Stimulated activated CD4-positive, alpha-beta T cell treated with anti-CD3 and anti-CD28 coated beads, Interleukin-2, amount 100 ng/mL, for 4 hours (primary cell): Measurements from ENCODE around the gene THRB.
"Not testable (repeated sequence)": the region's sequence is repeated elsewhere in the genome, so short reads cannot be mapped to it uniquely, and the experiment has no call there.

Source experiments
- DNase-seq: peaks from one replicate; pipeline ENCODE4 v3.0.0-alpha.2; 2020; ENCODE audit warnings: low read depth

THRB gene

GRCh38 chr3:24405057-24405456 lies 89.6 kb downstream of the THRB start:
- DNase-seq: no peak

DNA sequence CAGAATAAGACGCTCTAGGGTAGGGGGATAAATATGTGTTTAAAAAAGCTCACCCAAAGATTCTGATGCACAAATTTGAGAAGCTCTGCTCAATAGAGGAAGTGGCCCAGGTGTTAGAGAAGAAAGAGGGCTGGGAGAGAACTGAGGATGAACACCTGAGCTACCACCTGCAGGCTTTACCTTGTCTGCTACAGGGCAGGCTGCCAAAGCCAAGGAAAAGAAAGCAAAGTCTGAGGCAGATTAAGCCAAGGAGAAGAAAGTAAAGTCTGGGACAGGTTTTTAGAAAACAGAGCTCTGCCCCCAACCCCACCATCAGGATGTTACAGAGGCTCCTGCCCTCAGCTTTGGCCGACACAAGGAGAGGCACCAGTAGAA lies 92.9 kb downstream of the THRB start:
- DNase-seq: no peak

GRCh38 chr3:24401090-24401810 lies 93.4 kb downstream of the THRB start:
- DNase-seq: no peak

DNA sequence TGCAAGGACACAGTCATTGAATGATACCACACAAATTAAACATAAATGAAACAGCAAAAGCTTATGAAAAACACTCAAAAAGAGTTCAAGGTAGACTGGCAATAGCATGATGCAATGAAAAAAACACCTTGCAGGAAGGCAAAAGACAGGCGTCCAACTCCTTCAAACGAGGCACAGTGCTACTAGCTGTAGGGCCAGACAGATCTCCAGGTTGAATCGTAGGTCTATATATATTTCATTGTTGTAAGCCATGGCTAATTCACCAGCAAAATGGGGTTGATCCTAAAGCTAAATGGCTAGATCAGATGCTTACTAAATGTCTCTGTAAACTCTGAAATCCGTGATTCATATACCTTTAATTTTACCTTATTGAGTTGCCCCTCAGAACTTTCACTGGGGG lies 94.2 kb downstream of the THRB start:
- DNase-seq: no peak

- DNase-seq: no peak
Measured at GRCh38 chr3:24400015-24400414, 94.6 kb downstream of the THRB start.

DNA sequence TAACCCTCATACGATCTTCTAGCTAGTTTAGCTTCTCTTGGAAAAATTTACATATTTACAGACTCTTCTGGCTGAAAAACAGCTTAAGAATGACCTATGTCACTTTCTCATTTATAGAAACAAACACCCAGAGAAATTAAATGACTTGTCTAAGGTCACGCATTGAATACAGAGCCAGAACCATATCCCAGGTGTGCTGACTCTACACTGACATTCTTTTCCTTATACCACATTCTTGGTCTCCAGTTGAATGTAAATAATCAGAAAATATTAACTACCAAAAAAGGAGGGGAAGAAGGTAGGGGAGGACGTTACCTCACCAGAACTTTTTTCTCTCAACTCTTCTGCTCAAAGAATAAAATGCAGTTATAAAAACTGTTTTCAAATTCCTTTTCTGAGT lies 95.0 kb downstream of the THRB start:
- DNase-seq: no peak

GRCh38 chr3:24398712-24399111 lies 95.9 kb downstream of the THRB start:
- DNase-seq: not testable (repeated sequence)

- DNase-seq: no peak
Measured at GRCh38 chr3:24396338-24396737, 98.3 kb downstream of the THRB start.

- no peak for DNase-seq
Measured at GRCh38 chr3:24394754-24395153, 99.9 kb downstream of the THRB start.

DNA sequence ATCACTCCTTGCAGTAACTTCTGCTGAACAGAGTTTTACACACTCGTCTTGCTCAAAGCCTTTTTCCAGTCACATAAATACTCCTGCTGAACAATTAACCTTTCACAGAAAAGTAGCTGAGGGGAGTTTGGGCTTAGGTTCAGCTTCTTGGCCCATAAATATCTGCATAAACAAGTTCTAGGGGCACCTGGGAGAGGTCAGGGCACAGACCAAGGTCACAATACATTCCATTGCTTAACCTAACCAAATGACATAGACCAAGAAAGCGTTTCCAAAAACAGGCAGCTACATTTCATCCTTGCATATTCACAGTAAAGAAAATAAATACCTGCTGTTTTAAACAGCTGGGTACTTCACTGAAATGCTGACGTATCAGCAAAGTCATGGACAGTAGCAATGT lies 101.3 kb downstream of the THRB start:
- no peak for DNase-seq

- DNase-seq: no peak
Measured at GRCh38 chr3:24390169-24391130, 104.2 kb downstream of the THRB start.

GRCh38 chr3:24389108-24390090 lies 105.3 kb downstream of the THRB start:
- DNase-seq: no peak

DNA sequence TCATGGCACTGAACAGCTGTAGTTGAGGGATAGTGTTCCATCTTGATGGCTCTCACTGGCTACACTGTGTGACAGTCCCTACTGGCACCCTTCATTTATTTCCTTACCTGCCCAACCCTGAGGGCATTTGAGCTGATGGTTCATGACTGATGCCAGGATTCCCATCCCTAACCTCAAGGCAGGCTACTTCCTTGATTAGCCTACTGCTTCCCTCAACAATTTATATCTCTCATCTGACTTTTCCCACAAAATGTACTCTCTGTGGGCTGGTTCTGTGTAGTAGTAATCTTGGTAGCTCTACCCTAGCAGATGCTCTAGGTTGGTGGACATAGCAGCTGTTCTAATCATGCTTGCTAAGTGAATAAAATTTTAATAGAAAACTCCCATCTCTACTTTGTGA lies 106.0 kb downstream of the THRB start:
- DNase-seq: no peak

GRCh38 chr3:24388159-24388558 lies 106.5 kb downstream of the THRB start:
- DNase-seq: no peak

GRCh38 chr3:24387493-24387892 lies 107.2 kb downstream of the THRB start:
- DNase-seq: no peak

DNA sequence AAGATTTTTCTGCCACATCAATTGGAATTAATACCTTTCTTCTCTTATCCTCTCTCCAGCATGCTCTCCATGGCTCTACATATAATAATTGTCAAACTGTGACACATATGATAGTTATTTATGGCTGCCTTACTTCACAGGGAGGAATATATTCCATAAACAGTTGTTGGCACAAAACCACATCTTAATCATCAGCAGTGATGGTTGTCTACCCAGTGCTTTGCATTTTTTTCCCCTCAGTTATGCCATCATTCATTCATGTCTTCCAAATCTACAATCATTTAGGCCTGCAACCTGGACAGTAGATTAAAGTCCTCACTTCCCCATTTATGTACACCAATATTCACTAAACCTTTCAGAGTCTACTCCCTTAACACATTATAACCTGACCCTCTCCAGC lies 107.7 kb downstream of the THRB start:
- DNase-seq: no peak

- DNase-seq: no peak
Measured at GRCh38 chr3:24386458-24386857, 108.2 kb downstream of the THRB start.

DNA sequence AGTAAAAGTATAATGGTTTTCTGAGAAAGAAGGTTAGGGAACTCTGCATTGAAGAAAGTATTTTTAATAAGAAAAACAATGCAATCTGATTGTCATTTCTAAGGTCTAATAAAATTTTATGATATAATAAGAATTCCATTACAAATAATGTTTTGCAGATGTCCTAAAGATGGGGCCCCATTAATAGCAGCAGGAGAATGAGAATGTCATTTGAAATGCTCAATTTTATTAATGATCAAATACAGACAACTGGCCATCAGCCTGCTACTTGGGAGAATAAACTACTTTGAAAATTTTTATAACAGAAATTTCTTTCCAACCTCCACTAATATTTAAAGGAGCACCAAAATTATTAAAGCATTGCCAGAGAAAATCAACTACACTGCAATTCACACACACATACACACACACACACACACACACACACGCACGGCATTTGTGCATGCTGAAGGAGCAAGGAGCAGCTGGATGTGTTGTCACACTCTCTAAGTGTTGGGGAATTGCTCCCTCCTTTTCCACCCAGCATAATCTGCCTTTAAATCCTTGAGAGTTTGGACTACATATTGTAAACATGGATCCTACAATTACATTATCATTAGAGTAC lies 109.5 kb downstream of the THRB start:
- DNase-seq: no peak

DNA sequence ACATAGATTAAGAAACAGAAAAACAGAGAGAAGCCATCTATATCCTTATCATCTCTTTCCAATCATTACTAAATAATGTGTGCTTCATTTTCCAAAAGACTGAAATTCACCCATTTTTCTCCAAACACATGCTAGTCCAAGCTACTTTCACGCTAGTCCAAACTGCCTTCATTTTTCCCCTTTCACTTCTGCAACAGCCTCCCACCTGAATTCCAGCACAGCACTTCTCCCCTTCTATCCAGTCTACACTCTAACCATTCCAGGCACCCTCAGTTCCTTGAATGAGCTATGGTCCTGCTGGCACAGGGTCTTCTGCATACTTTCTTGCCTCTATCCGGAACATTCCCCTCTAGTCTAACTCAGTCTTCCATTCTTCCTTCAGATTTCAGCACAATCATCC lies 112.0 kb downstream of the THRB start:
- no peak for DNase-seq

- DNase-seq: no peak
Measured at GRCh38 chr3:24379936-24380335, 114.7 kb downstream of the THRB start.

- DNase-seq: no peak
Measured at GRCh38 chr3:24378313-24378712, 116.3 kb downstream of the THRB start.
